ENCODE results near the gene ISYNA1.

- TF ChIP-seq CTCF (IDR thresholded peaks at IDR 0.05): no peak
- no peak for TF ChIP-seq POLR2A (IDR thresholded peaks at IDR 0.05)
These were observed 23.5 kb upstream of the ISYNA1 start for GRCh38 chr19:18461471-18461870.

Data from prostate gland (tissue), 2 donors.